HEK293 (cell line): ENCODE data around the gene ADCY1.

Experiments
- CTCF ChIA-PET: fragments of 350-600 bp; formaldehyde crosslinking; extraction: SDS; loops from one replicate; lab custom pipeline; 2021; ENCODE audit warnings: antibody characterized with exemption; lab: Yijun Ruan, JAX
- POLR2A ChIA-PET: fragments of 300-600 bp; formaldehyde crosslinking; extraction: SDS; loops from one replicate; lab custom pipeline; 2020; ENCODE audit warnings: antibody characterized with exemption, inconsistent platforms; lab: Yijun Ruan, JAX
- H3K27ac ChIP-seq: fragments of 200-500 bp; sonication (Bioruptor generic); 2 replicates; pipeline ENCODE4 v1.5.1; 2014; ENCODE audit warnings: low read depth, low read length, control low read depth, inconsistent platforms; ENCODE audit errors: extremely low read depth
- H3K36me3 ChIP-seq, 2 experiments: fragments of 200-500 bp in 1 of 2; sonication (Bioruptor generic) in 1 of 2; 1 replicate in 1 of 2; 2 replicates in 1 of 2; pipeline ENCODE4 v1.5.1; 2014 to 2017; ENCODE audit warnings: inconsistent platforms in 2 of 2, low read length in 2 of 2; ENCODE audit not compliant: control insufficient read depth in 2 of 2, insufficient read depth in 1 of 2
- H3K4me1 ChIP-seq: fragments of 200-500 bp; sonication (Bioruptor generic); 2 replicates; pipeline ENCODE4 v1.5.1; 2014; ENCODE audit warnings: mild to moderate bottlenecking, low read length, inconsistent platforms; ENCODE audit not compliant: control insufficient read depth, insufficient read depth
- H3K4me3 ChIP-seq: 2 replicates; pipeline ENCODE4 v1.5.1; 2011; ENCODE audit warnings: low read depth, mild to moderate bottlenecking, control low read depth, low read length, moderate library complexity
- H3K9me3 ChIP-seq: fragments of 200-500 bp; sonication (Bioruptor generic); 2 replicates; pipeline ENCODE4 v1.5.1; 2014; ENCODE audit warnings: low read depth, low read length, inconsistent platforms; ENCODE audit not compliant: control insufficient read depth, insufficient read depth
- BCL6B ChIP-seq: fragments of 450-650 bp; formaldehyde crosslinking; IDR thresholded peaks from 2 replicates; pipeline ENCODE4 v1.5.1; 2017; ENCODE audit warnings: missing biosample characterization, missing genetic modification characterization
- CTCF ChIP-seq: fragments of 450-650 bp; formaldehyde crosslinking; IDR thresholded peaks from 2 replicates; pipeline ENCODE4 v1.5.1; 2016; ENCODE audit warnings: missing biosample characterization, missing genetic modification characterization
- GLI2 ChIP-seq: fragments of 450-650 bp; formaldehyde crosslinking; IDR thresholded peaks from 2 replicates; pipeline ENCODE4; 2017; ENCODE audit warnings: missing biosample characterization, missing genetic modification characterization, low read depth, borderline replicate concordance
- MYNN ChIP-seq: fragments of 450-650 bp; formaldehyde crosslinking; IDR thresholded peaks from 2 replicates; pipeline ENCODE4 v1.5.1; 2016; ENCODE audit warnings: missing biosample characterization, missing genetic modification characterization, borderline replicate concordance
- PATZ1 ChIP-seq: fragments of 450-650 bp; formaldehyde crosslinking; IDR thresholded peaks from 2 replicates; pipeline ENCODE4 v1.5.1; 2016; ENCODE audit warnings: missing biosample characterization, missing genetic modification characterization
- ZBTB49 ChIP-seq: fragments of 450-650 bp; formaldehyde crosslinking; IDR thresholded peaks from 2 replicates; pipeline ENCODE4 v1.5.1; 2016; ENCODE audit warnings: missing biosample characterization, missing genetic modification characterization, low read depth
- ZNF114 ChIP-seq: fragments of 450-650 bp; formaldehyde crosslinking; IDR thresholded peaks from 2 replicates; pipeline ENCODE4 v1.5.0; 2017; ENCODE audit warnings: missing biosample characterization, missing genetic modification characterization
- ZNF175 ChIP-seq: fragments of 450-650 bp; formaldehyde crosslinking; IDR thresholded peaks from 2 replicates; pipeline ENCODE4 v1.5.1; 2016; ENCODE audit warnings: missing biosample characterization, missing genetic modification characterization
- ZNF18 ChIP-seq: fragments of 450-650 bp; formaldehyde crosslinking; IDR thresholded peaks from 2 replicates; pipeline ENCODE4 v1.5.1; 2016; ENCODE audit warnings: missing biosample characterization, missing genetic modification characterization
- ZNF19 ChIP-seq: fragments of 450-650 bp; formaldehyde crosslinking; IDR thresholded peaks from 2 replicates; pipeline ENCODE4; 2016; ENCODE audit warnings: missing biosample characterization, missing genetic modification characterization, low read depth
- ZNF266 ChIP-seq: fragments of 450-650 bp; formaldehyde crosslinking; IDR thresholded peaks from 2 replicates; pipeline ENCODE4 v1.5.1; 2016; ENCODE audit warnings: missing biosample characterization, missing genetic modification characterization, low read depth
- ZNF654 ChIP-seq: fragments of 450-650 bp; formaldehyde crosslinking; IDR thresholded peaks from 2 replicates; pipeline ENCODE4 v1.5.1; 2016; ENCODE audit warnings: low read depth, missing biosample characterization, missing genetic modification characterization
- ZNF777 ChIP-seq: fragments of 450-650 bp; formaldehyde crosslinking; IDR thresholded peaks from 2 replicates; pipeline ENCODE4 v1.5.1; 2017; ENCODE audit warnings: missing biosample characterization, missing genetic modification characterization, borderline replicate concordance

The ADCY1 gene

GRCh38 chr7:45709168-45710042, 135.2 kb downstream of the ADCY1 start (continued):
- TF ChIP-seq PATZ1 (tag by site-specific recombination): no peak
- TF ChIP-seq GLI2 (tag by site-specific recombination): no peak
- no peak for TF ChIP-seq ZNF266 (tag by site-specific recombination)
- no peak for TF ChIP-seq ZNF654

- TF ChIP-seq ZNF114 (tag by site-specific recombination): no peak
- no peak for TF ChIP-seq ZBTB49 (tag by site-specific recombination)
- TF ChIP-seq ZNF18 (tag by site-specific recombination): no peak
- TF ChIP-seq ZNF175 (tag by site-specific recombination): no peak
- no peak for TF ChIP-seq ZNF19 (tag by site-specific recombination)
- TF ChIP-seq ZNF777 (tag by site-specific recombination): no peak
- no peak for TF ChIP-seq MYNN (tag by site-specific recombination)
- no peak for TF ChIP-seq BCL6B (tag by site-specific recombination)
- no peak for TF ChIP-seq CTCF
- TF ChIP-seq, all 188 proteins: peak for 0
- Histone ChIP-seq H3K36me3 (peaks cover 0 to 3% of the 10 kb centered on the region in 2 experiments; a peak in 1 of 3 replicates), H3K4me1 (no peaks in the 10 kb centered on the region), H3K9me3 (no peaks in the 10 kb centered on the region), H3K27ac (no peak overlapping the region), H3K4me3 (no peak overlapping the region)
- ChIA-PET CTCF (interaction anchor here (0.5 kb wide), 1 partner anchor 1733 kb away, joined by 4 read pairs; no protein-coding TSS in a partner anchor), POLR2A (no interaction called here)
Observed at GRCh38 chr7:45710271-45711160, 136.3 kb downstream of the ADCY1 start.
